ENCODE results near the gene ITPA. TPM values are rescaled to one million over a fixed set of nuclear protein-coding genes. Genes with fewer than 3 reads are reported as not detected.

Gene ITPA
- total RNA-seq, 1 donor from 2014 or later: 58.4 TPM

- no peaks in the 10 kb centered on the region for H3K9me3 Mint-ChIP-seq (ENCODE audit: unreplicated experiment)
- H3K27me3 Mint-ChIP-seq (ENCODE audit: unreplicated experiment): no peaks in the 10 kb centered on the region
- no peak overlapping the region for H3K4me3 Mint-ChIP-seq (ENCODE audit: unreplicated experiment)
- no peak for TF ChIP-seq CTCF (IDR thresholded peaks at IDR 0.05)
- no peak for DNase-seq (ENCODE audit: extremely low spot score, unreplicated experiment)
- H3K4me1 Mint-ChIP-seq (ENCODE audit: unreplicated experiment): peaks cover 2% of the 10 kb centered on the region
- peaks cover 51% of the 10 kb centered on the region for H3K36me3 Mint-ChIP-seq (ENCODE audit: unreplicated experiment)
- H3K27ac Mint-ChIP-seq (ENCODE audit: unreplicated experiment): no peak overlapping the region
Measured at GRCh38 chr20:3258429-3258828, 49.1 kb downstream of the ITPA start.

GRCh38 chr20:3262566-3262965 lies 53.3 kb downstream of the ITPA start:
- Mint-ChIP-seq H3K27me3 (ENCODE audit: unreplicated experiment) (no peaks in the 10 kb centered on the region), H3K9me3 (ENCODE audit: unreplicated experiment) (no peaks in the 10 kb centered on the region), H3K36me3 (ENCODE audit: unreplicated experiment) (peaks cover 40% of the 10 kb centered on the region), H3K4me3 (ENCODE audit: unreplicated experiment) (no peak overlapping the region), H3K27ac (ENCODE audit: unreplicated experiment) (no peak overlapping the region), H3K4me1 (ENCODE audit: unreplicated experiment) (peaks cover 2% of the 10 kb centered on the region)
- TF ChIP-seq CTCF (IDR thresholded peaks at IDR 0.05): no peak
- DNase-seq (ENCODE audit: extremely low spot score, unreplicated experiment): no peak

GRCh38 chr20:3270051-3270450 lies 60.8 kb downstream of the ITPA start:
- H3K36me3 Mint-ChIP-seq (ENCODE audit: unreplicated experiment): peaks cover 27% of the 10 kb centered on the region
- H3K4me3 Mint-ChIP-seq (ENCODE audit: unreplicated experiment): no peak overlapping the region

GRCh38 chr20:3273371-3273770 lies 64.1 kb downstream of the ITPA start:
- Mint-ChIP-seq H3K9me3 (ENCODE audit: unreplicated experiment) (no peaks in the 10 kb centered on the region), H3K4me1 (ENCODE audit: unreplicated experiment) (peaks cover 4% of the 10 kb centered on the region), H3K27ac (ENCODE audit: unreplicated experiment) (no peak overlapping the region), H3K4me3 (ENCODE audit: unreplicated experiment) (no peak overlapping the region), H3K27me3 (ENCODE audit: unreplicated experiment) (no peaks in the 10 kb centered on the region), H3K36me3 (ENCODE audit: unreplicated experiment) (peaks cover 35% of the 10 kb centered on the region)
- no peak for TF ChIP-seq CTCF (IDR thresholded peaks at IDR 0.05)
- no peak for DNase-seq (ENCODE audit: extremely low spot score, unreplicated experiment)

More at GRCh38 chr20:3270051-3270450, 60.8 kb downstream of the ITPA start:
- no peak for TF ChIP-seq CTCF (IDR thresholded peaks at IDR 0.05)
- no peak for DNase-seq (ENCODE audit: extremely low spot score, unreplicated experiment)
- Mint-ChIP-seq H3K9me3 (ENCODE audit: unreplicated experiment) (no peaks in the 10 kb centered on the region), H3K27ac (ENCODE audit: unreplicated experiment) (no peak overlapping the region), H3K4me1 (ENCODE audit: unreplicated experiment) (no peaks in the 10 kb centered on the region), H3K27me3 (ENCODE audit: unreplicated experiment) (no peaks in the 10 kb centered on the region)

Other genes with a start within 250 kb of the ITPA start
- not detected in 2 replicates for gene GNRH2, start 165.9 kb upstream of the ITPA start, total RNA-seq
- gene MRPS26, start 163.4 kb upstream of the ITPA start, total RNA-seq: 40.1 and 44.4 TPM in 2 replicates
- not detected in 2 replicates for gene OXT, start 137.9 kb upstream of the ITPA start, total RNA-seq
- gene AVP, start 124.8 kb upstream of the ITPA start, total RNA-seq: not detected in 2 replicates
- 13.5 and 14.0 TPM in 2 replicates for gene FASTKD5, start 49.6 kb upstream of the ITPA start, total RNA-seq
- 5.9 and 7.3 TPM in 2 replicates for gene UBOX5, start 49.6 kb upstream of the ITPA start, total RNA-seq
- gene LZTS3, start 35.9 kb upstream of the ITPA start, total RNA-seq: 6.6 and 6.9 TPM in 2 replicates
- gene DDRGK1, start 4.8 kb upstream of the ITPA start, total RNA-seq: 79.6 and 84.2 TPM in 2 replicates
- gene SLC4A11, start 29.7 kb downstream of the ITPA start, total RNA-seq: 2.4 and 3.2 TPM in 2 replicates
- gene DNAAF9, start 198.2 kb downstream of the ITPA start, total RNA-seq: 13.7 and 15.1 TPM in 2 replicates